ENCODE data around the gene LAYN. TPM values are rescaled to one million over a fixed set of nuclear protein-coding genes. Genes with fewer than 3 reads are reported as not detected.

LAYN gene
- total RNA-seq, 4 donors from 2014 or later = 1.5 to 5.1 (median 3.8) TPM

DNA sequence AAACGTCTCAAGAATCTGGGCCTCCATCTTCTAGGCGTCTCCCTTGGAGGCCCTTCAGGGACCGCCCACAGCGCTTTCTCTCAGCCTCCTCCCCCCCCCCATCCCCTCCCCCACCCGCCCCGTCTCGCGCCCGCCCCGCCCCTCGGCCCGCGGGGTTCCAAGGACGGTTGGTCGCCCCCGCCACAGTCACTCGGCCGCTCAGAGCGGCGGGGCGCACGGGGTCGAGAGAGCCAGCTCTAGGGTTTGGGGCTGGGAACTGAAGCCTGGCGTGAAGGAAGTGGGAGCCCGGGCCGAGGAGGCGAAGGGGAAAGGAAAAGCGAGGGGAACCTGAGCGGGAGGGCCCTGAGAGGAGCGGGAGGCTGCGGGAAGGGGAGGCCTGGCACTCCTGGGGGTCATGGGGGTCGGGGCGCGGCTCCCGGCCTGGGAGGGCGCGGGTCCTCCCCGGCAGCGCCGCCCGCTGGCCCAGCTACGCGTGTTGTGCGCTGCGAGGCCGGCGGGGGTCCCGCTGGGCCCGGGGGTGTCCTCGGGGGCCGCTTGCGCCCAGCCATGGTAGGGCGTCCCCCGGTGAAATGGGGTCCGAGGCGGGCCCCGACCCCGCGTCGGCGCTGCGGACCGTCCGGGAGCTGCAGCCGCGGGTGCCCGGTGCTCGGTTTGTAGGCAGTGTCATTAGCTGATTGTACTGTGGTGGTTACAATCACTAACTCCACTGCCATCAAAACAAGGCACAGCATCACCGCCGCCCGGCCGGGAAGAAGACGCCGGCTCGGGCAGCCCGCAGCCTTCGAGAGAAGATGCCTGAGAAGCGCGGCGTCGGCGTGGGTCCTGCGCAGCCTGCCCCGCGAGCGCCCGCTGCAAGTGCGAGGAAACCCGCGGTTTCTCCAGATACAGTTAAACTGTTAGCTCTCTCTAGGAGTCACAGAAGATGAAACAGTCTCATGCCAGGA is 28.0 kb upstream of the LAYN start, which contains the start of gene BTG4:
Gene BTG4, minus strand, starts transcription at position 91 of the 944 bp plus-strand sequence. CDS start 13,610 bp downstream, outside the sequence.
- TF ChIP-seq, protein P1, sequence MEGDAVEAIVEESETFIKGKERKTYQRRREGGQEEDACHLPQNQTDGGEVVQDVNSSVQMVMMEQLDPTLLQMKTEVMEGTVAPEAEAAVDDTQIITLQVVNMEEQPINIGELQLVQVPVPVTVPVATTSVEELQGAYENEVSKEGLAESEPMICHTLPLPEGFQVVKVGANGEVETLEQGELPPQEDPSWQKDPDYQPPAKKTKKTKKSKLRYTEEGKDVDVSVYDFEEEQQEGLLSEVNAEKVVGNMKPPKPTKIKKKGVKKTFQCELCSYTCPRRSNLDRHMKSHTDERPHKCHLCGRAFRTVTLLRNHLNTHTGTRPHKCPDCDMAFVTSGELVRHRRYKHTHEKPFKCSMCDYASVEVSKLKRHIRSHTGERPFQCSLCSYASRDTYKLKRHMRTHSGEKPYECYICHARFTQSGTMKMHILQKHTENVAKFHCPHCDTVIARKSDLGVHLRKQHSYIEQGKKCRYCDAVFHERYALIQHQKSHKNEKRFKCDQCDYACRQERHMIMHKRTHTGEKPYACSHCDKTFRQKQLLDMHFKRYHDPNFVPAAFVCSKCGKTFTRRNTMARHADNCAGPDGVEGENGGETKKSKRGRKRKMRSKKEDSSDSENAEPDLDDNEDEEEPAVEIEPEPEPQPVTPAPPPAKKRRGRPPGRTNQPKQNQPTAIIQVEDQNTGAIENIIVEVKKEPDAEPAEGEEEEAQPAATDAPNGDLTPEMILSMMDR (IDR thresholded peaks at IDR 0.05; ENCODE audit: low read depth) = no peak

DNA sequence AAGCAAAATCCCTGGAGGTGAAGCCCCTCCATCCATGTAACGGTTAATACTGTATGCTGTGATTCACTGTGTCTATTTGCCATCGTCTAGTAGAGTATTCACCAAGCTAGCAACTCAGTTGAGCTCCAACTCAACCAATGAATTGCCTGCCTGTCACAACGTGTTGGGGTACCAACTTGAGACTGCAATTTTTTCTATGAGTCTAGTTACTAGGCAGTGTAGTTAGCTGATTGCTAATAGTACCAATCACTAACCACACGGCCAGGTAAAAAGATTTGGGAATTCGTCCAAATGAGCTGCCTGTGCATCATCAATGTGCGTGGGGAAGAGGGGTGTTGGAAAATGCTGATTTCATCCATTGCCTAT is 27.3 kb upstream of the LAYN start:
- TF ChIP-seq, protein P1 (IDR thresholded peaks at IDR 0.05; ENCODE audit: low read depth) = no peak

DNA sequence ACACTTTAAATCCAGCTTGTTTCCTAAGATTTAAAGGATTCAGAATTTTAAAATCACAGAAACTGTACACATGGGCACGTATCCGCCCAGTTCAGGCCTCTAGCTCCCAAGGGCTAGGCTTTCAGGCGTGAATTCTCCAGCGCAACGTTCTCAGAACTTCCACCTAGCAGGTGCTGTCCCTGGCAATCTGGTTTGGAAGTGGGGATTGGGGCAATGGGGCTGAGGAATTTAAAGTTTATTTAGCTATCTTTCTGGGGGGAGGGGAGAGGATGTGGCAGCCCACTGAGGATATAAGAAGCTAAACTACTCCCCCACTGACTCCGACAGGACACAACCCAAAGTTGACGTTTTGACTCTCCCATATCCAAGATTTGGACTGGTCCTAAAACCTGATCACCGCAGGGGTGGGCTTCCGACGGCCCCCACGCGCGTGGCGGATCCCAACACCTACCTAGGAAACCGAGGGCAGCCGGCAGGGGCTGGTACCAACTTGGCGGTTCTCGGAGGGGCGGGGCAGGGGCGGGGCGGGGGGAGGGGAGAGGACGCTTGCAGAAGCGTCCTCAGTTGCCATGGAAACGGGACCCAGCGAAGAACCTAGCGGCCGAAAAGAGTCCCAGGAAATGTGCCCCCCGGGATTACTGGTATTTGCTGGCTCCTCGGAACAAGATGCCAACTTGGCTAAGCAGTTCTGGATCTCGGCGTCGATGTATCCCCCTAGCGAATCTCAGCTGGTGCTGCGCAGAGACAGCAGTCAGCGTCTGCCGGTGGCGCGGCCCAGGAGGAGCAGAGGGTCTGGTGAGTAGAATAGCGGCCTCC is 26.1 kb upstream of the LAYN start, which contains the start of gene HOATZ:
Gene HOATZ, plus strand, starts transcription at position 563 of the 816 bp plus-strand sequence. Its CDS starts 7 bp downstream, at position 570.
- TF ChIP-seq, protein P1 (IDR thresholded peaks at IDR 0.05; ENCODE audit: low read depth) = no peak

DNA sequence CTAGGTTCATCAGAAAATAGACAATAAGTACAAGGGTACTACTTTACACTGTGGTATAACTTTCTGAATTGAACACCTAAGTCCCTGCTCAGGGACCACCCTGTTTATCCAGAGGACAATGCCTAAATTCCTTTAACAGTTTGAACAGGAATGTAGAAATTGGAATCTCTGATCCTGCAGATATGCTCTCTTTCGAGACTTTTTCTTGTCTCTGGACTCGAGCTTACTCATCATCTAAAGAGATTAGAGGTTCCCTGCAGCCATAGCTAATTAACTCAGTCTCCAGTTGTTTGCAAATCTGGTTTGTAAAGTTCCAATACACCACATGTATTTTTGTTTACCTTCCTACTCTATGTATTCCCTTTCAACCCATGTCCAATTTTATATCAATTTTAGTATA is 24.9 kb upstream of the LAYN start:
- TF ChIP-seq, protein P1 (IDR thresholded peaks at IDR 0.05; ENCODE audit: low read depth) = no peak

DNA sequence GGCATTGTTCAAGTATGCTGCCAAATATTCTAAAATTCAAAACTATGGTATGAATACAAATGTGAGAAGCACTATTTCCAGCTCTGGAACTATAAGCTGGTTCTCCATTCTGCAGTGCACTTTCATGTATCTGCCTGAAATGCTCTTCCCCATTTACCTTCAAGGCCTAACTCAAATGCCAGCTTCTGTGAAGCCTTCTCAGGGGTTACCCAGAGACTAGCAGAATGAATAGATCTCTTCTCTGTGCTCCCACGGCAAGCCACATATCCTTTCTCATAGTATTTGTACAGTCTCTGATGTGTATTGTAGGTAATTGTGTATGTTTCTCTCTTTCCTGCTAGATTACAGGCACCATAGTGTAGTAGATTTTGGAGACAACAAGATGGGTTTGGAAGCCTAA is 21.9 kb upstream of the LAYN start:
- TF ChIP-seq, protein P1 (IDR thresholded peaks at IDR 0.05; ENCODE audit: low read depth) = no peak

DNA sequence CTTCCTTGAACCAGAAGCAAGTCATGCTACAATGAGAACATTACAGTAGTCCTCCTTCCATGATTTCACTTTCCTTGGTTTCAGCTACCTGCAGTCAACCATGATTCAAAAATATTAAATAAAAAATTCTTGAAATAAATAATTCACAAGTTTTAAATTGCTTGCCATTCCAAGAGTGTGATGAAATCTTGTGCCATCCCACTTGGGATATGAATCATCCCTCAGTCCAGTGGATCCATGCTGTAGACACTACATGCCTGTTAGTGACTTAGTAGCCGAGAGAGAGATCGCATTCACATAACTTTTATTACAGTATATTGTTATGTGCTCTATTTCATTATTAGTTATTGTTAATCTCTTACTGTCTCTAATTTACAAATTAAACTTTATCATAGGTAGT is 20.0 kb upstream of the LAYN start:
- TF ChIP-seq, protein P1 (IDR thresholded peaks at IDR 0.05; ENCODE audit: low read depth) = no peak

DNA sequence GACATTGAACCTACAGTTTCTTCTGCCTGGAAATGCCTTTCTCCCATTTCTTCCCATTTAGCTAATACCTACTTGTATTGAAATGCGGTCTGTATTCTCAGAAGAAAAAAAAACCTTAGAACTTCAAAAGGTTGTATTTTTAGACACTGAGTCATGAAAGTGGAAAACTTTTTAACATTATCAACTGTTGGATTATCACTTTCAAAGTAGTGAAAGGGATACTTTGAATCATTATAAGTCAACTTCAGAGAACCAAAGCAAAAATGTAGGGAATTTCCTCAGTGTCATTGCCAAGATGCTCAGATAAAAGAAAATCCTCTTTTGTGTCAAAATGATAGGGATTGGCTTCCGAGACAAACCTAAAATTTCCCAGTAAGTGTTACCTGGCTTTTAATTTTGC is 19.4 kb upstream of the LAYN start:
- TF ChIP-seq, protein P1 (IDR thresholded peaks at IDR 0.05; ENCODE audit: low read depth) = no peak
